Esophagus muscularis mucosa (tissue), 4 donors: ENCODE measurements around the gene USP28.

Experiments
- CTCF ChIP-seq, 3 experiments: fragments of 200-600 bp in 2 of 3; fragments of 450-650 bp in 1 of 3; sonication (generic) in 2 of 3; IDR thresholded peaks; one replicate each; pipeline ENCODE4 v1.5.1; 2017 to 2019; ENCODE audit warnings: antibody characterized with exemption in 3 of 3, mild to moderate bottlenecking in 2 of 3, moderate library complexity in 1 of 3
- EP300 ChIP-seq: sonication (generic); formaldehyde crosslinking; IDR thresholded peaks from one replicate; pipeline ENCODE4 v1.6.1; 2017; ENCODE audit warnings: antibody characterized with exemption
- POLR2A ChIP-seq: fragments of 450-650 bp; IDR thresholded peaks from one replicate; pipeline ENCODE4 v1.6.1; 2017; ENCODE audit warnings: antibody characterized with exemption, moderate library complexity, mild to moderate bottlenecking, low read depth
- POLR2AphosphoS5 ChIP-seq, 2 donors: sonication (generic); formaldehyde crosslinking; IDR thresholded peaks; one replicate each; pipeline ENCODE4 v1.6.1; 2017; ENCODE audit warnings: antibody characterized with exemption in 2 of 2

DNA sequence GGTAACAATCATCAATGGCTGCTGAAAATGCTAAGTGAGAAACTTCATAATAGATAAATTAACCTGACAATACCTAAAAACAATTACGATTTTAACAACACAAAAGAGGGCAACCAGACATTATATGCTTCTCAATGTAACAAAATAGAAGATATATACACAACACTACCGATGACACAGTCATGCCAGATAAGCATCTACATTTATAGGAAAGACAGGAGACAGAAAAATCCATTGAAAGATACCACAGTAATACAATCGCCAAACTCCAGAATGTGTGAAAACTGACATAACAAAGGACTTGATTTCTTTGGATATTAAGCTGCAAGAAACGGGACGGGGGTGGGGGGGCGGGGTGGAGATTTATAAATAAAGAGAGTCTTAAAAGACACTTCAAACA is 28.3 kb downstream of the USP28 start:
- TF ChIP-seq CTCF (IDR thresholded peaks at IDR 0.05) (no peak), EP300 (no peak), POLR2A (no peak), POLR2AphosphoS5 (IDR thresholded peaks at IDR 0.05) (no peak)
